Suprapubic skin (tissue), 4 donors: ENCODE results near the gene TEX264. TPM values are rescaled to one million over a fixed set of nuclear protein-coding genes. Genes with fewer than 3 reads are reported as not detected.
"Not testable (repeated sequence)": the region's sequence is repeated elsewhere in the genome, so short reads cannot be mapped to it uniquely, and the experiment has no call there.

Experiments used
- DNase-seq, 2 donors: peaks; one replicate each; pipeline ENCODE4 v3.0.0-alpha.2; 2019; ENCODE audit warnings: low spot score in 2 of 2
- H3K27ac ChIP-seq: fragments of 200-600 bp; sonication (generic); one replicate; pipeline ENCODE4 v1.5.1; 2019
- H3K27me3 ChIP-seq: fragments of 200-600 bp; sonication (generic); one replicate; pipeline ENCODE4 v1.5.1; 2019
- H3K36me3 ChIP-seq: fragments of 200-600 bp; sonication (generic); one replicate; pipeline ENCODE4 v1.5.1; 2019
- H3K4me1 ChIP-seq: fragments of 200-600 bp; sonication (generic); one replicate; pipeline ENCODE4 v1.5.1; 2019
- H3K4me3 ChIP-seq: fragments of 200-600 bp; sonication (generic); one replicate; pipeline ENCODE4 v1.5.1; 2019; ENCODE audit warnings: mild to moderate bottlenecking
- H3K9me3 ChIP-seq: fragments of 200-600 bp; sonication (generic); one replicate; pipeline ENCODE4 v1.5.1; 2019
- CTCF ChIP-seq, 2 donors: fragments of 200-600 bp in 1 of 2; fragments of 450-650 bp in 1 of 2; sonication (generic) in 1 of 2; IDR thresholded peaks; one replicate each; pipeline ENCODE4 v1.5.1; 2016 to 2019; ENCODE audit warnings: antibody characterized with exemption in 2 of 2, mild to moderate bottlenecking in 1 of 2, moderate library complexity in 1 of 2
- EP300 ChIP-seq: sonication (generic); formaldehyde crosslinking; IDR thresholded peaks from one replicate; pipeline ENCODE4 v1.6.1; 2017; ENCODE audit warnings: antibody characterized with exemption
- POLR2A ChIP-seq, 2 donors: fragments of 450-650 bp; IDR thresholded peaks; one replicate each; pipeline ENCODE4 v1.6.1; 2017; ENCODE audit warnings: antibody characterized with exemption in 2 of 2, mild to moderate bottlenecking in 2 of 2, moderate library complexity in 2 of 2
- POLR2AphosphoS5 ChIP-seq, 3 donors: sonication (generic); formaldehyde crosslinking; IDR thresholded peaks; one replicate each; pipeline ENCODE4 v1.6.1; 2017; ENCODE audit warnings: antibody characterized with exemption in 3 of 3
- WGBS: methylation state at CpG from one replicate; pipeline ENCODE4 v1.1.5; 2018; 5-methylcytosine and 5-hydroxymethylcytosine counted together
- total RNA-seq, 4 donors: library from RNA; depleted of rRNA; stranded (reverse); fragments of >200 nt; gene quantifications; one replicate each; pipeline ENCODE4 v1.1.0, GENCODE V29; 2016

TEX264 gene
- total RNA-seq, 4 donors from 2014 or later = 52.3 to 137 (median 129) TPM

DNA sequence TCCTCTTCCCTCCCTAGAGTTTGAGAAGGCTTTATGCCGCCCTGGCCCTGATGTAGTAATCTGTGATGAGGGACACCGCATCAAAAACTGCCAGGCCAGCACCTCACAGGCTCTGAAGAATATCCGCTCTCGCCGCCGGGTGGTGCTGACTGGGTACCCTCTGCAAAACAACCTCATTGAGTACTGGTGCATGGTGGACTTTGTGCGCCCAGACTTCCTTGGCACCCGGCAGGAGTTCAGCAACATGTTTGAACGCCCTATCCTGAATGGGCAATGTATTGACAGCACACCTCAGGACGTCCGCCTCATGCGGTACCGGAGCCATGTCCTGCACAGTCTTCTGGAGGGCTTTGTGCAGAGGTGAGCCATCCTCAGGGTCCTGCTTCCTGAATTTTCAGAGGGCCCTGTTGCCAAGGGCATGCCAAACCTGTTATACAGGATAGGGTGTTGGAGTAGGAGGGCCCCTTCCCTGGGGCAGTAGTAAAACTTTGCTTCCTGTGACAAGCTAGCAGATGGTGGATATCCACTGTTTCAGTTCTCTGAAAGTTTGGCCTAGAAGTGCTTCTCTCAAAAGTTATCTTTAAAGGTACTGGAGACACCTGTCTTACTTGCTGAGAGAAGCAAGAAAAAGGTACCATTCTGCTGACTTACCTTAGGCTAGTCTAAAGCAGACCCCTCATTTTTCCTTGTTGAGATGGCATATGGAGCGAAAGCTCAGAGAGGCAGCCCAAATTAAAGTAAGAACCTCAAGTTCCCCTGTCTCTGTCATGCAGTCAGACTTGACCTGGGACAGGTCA is 33.7 kb upstream of the TEX264 start:
- DNase-seq = no peak
- peaks cover 93% of the 10 kb centered on the region for H3K36me3 ChIP-seq
- TF ChIP-seq CTCF (IDR thresholded peaks at IDR 0.05) (no peak), POLR2AphosphoS5 (IDR thresholded peaks at IDR 0.05) (no peak), POLR2A (IDR thresholded peaks at IDR 0.05) (no peak), EP300 (no peak)

DNA sequence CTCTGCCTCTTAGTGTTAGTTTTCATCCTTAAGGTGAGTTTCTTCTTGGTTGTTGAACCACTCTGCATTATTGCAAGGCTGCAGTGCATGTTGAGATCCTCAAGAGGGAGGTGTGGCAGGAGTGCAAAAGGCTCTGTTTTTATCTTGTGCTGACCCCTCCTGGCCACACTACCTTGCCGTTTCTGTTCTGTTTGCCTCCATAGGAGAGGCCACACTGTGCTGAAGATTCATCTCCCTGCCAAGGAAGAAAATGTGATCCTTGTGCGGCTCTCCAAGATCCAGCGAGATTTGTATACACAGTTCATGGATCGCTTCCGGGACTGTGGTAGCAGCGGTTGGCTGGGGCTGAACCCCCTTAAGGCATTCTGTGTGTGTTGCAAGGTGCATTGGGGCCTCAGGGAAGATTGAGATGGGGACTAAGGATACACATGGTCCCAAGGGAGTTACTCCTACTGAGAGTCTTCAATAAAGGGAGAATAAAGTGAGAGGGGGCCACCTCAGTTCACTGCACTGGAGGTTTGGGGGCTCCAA is 33.0 kb upstream of the TEX264 start:
- Histone ChIP-seq H3K9me3 (no peaks in the 10 kb centered on the region), H3K36me3 (peaks cover 91% of the 10 kb centered on the region), H3K27ac (no peak overlapping the region), H3K27me3 (no peaks in the 10 kb centered on the region), H3K4me1 (no peaks in the 10 kb centered on the region), H3K4me3 (no peak overlapping the region)
- DNase-seq = no peak
- peak; percentile 3 to 75 for TF ChIP-seq CTCF (IDR thresholded peaks at IDR 0.05)
- TF ChIP-seq POLR2A (IDR thresholded peaks at IDR 0.05) = no peak
- WGBS = 67% methylated on average over 6 of the region's 6 CpGs

More for the DNA sequence above, 33.7 kb upstream of the TEX264 start:
- no peak overlapping the region for H3K27ac ChIP-seq
- no peaks in the 10 kb centered on the region for H3K27me3 ChIP-seq
- no peaks in the 10 kb centered on the region for H3K4me1 ChIP-seq
- H3K4me3 ChIP-seq = no peak overlapping the region
- H3K9me3 ChIP-seq = no peaks in the 10 kb centered on the region
- 92% methylated on average over 14 of the region's 14 CpGs for WGBS

GRCh38 chr3:51642462-51642861 is 28.6 kb upstream of the TEX264 start:
- Histone ChIP-seq H3K4me3 (no peak overlapping the region), H3K27ac (no peak overlapping the region), H3K9me3 (no peaks in the 10 kb centered on the region), H3K36me3 (peaks cover 94% of the 10 kb centered on the region), H3K27me3 (no peaks in the 10 kb centered on the region), H3K4me1 (no peaks in the 10 kb centered on the region)
- no peak for DNase-seq
- TF ChIP-seq EP300 (no peak), CTCF (IDR thresholded peaks at IDR 0.05) (peak in 1 of 2 donors; percentile 9), POLR2AphosphoS5 (IDR thresholded peaks at IDR 0.05) (no peak), POLR2A (IDR thresholded peaks at IDR 0.05) (no peak)
- WGBS = 16% methylated on average over 2 of the region's 2 CpGs

- WGBS = 97% methylated on average over 9 of the region's 9 CpGs
- Histone ChIP-seq H3K4me3 (no peak overlapping the region), H3K27me3 (no peaks in the 10 kb centered on the region), H3K27ac (no peak overlapping the region), H3K36me3 (peaks cover 81% of the 10 kb centered on the region), H3K4me1 (no peaks in the 10 kb centered on the region), H3K9me3 (no peaks in the 10 kb centered on the region)
- TF ChIP-seq CTCF (IDR thresholded peaks at IDR 0.05) (no peak), EP300 (no peak), POLR2AphosphoS5 (IDR thresholded peaks at IDR 0.05) (no peak), POLR2A (IDR thresholded peaks at IDR 0.05) (no peak)
- DNase-seq = no peak
These were observed 25.0 kb upstream of the TEX264 start for GRCh38 chr3:51646091-51646490.

DNA sequence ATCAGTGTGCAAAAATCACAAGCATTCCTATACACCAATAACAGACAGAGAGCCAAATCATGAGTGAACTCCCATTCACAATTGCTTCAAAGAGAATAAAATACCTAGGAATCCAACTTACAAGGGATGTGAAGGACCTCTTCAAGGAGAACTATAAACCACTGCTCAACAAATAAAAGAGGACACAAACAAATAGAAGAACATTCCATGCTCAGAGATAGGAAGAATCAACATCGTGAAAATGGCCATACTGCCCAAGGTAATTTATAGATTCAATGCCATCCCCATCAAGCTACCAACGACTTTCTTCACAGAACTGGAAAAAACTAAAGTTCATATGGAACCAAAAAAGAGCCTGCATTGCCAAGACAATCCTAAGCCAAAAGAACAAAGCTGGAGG is 18.9 kb upstream of the TEX264 start:
- not testable (repeated sequence) for H3K4me3 ChIP-seq, H3K4me1 ChIP-seq, H3K27ac ChIP-seq, H3K27me3 ChIP-seq, H3K9me3 ChIP-seq, DNase-seq
- peaks cover 49% of the 10 kb centered on the region for H3K36me3 ChIP-seq
- 91% methylated on average over 2 of the region's 2 CpGs for whole genome bisulfite sequencing

GRCh38 chr3:51653409-51653808 is 17.6 kb upstream of the TEX264 start:
- peaks cover 49% of the 10 kb centered on the region for H3K36me3 ChIP-seq
- not testable (repeated sequence) for H3K27me3 ChIP-seq, H3K27ac ChIP-seq, H3K4me1 ChIP-seq, DNase-seq, H3K4me3 ChIP-seq, H3K9me3 ChIP-seq
- 94% methylated on average over 2 of the region's 2 CpGs for WGBS
